ENCODE results near the gene ARAF.

Gene ARAF

GRCh38 chrX:47556045-47556623, 4.9 kb upstream of the ARAF start:
- H3K4me3 ChIP-seq (replicated peaks in 1 of 2; ENCODE audit: low read depth in 2 of 2, low read length in 2 of 2): peak overlapping the region; percentile 41 to 50
- TF ChIP-seq CTCF (IDR thresholded peaks at IDR 0.05; ENCODE audit: low read depth, low read length): no peak
- DNase-seq (ENCODE audit: low read depth in 2 of 2): peak; percentile 93 to 95

- TF ChIP-seq CTCF (IDR thresholded peaks at IDR 0.05; ENCODE audit: low read depth, low read length): no peak
- DNase-seq (ENCODE audit: low read depth in 2 of 2): no peak
- H3K4me3 ChIP-seq (replicated peaks in 1 of 2; ENCODE audit: low read depth in 2 of 2, low read length in 2 of 2): no peak overlapping the region
Observed at GRCh38 chrX:47558436-47558835, 2.6 kb upstream of the ARAF start.

- H3K4me3 ChIP-seq (replicated peaks in 1 of 2; ENCODE audit: low read depth in 2 of 2, low read length in 2 of 2): peak overlapping the region; percentile 49 to 63
- TF ChIP-seq CTCF (IDR thresholded peaks at IDR 0.05; ENCODE audit: low read depth, low read length): no peak
- no peak for DNase-seq (ENCODE audit: low read depth in 2 of 2)
Observed at GRCh38 chrX:47560179-47560933, 649 bp upstream of the ARAF start.

- peak overlapping the region; percentile 63 to 71 for H3K4me3 ChIP-seq (replicated peaks in 1 of 2; ENCODE audit: low read depth in 2 of 2, low read length in 2 of 2)
Observed at GRCh38 chrX:47561659-47562151, 700 bp downstream of the ARAF start.

GRCh38 chrX:47562615-47563243, 1.7 kb downstream of the ARAF start:
- no peak overlapping the region for H3K4me3 ChIP-seq (replicated peaks in 1 of 2; ENCODE audit: low read depth in 2 of 2, low read length in 2 of 2)
- DNase-seq (ENCODE audit: low read depth in 2 of 2): peak; percentile 50 to 60
- peak; percentile 30 for TF ChIP-seq CTCF (IDR thresholded peaks at IDR 0.05; ENCODE audit: low read depth, low read length)

More at GRCh38 chrX:47561659-47562151, 700 bp downstream of the ARAF start:
- TF ChIP-seq CTCF (IDR thresholded peaks at IDR 0.05; ENCODE audit: low read depth, low read length): no peak
- no peak for DNase-seq (ENCODE audit: low read depth in 2 of 2)

GRCh38 chrX:47563801-47564315, 2.9 kb downstream of the ARAF start:
- peak in 1 of 2 donors; percentile 66 for DNase-seq (ENCODE audit: low read depth in 2 of 2)
- no peak for TF ChIP-seq CTCF (IDR thresholded peaks at IDR 0.05; ENCODE audit: low read depth, low read length)
- no peak overlapping the region for H3K4me3 ChIP-seq (replicated peaks in 1 of 2; ENCODE audit: low read depth in 2 of 2, low read length in 2 of 2)

Data from cardiac fibroblast (primary cell).